GM23338 (cell line): ENCODE data around the gene RYR2. TPM values are rescaled to one million over a fixed set of nuclear protein-coding genes. Genes with fewer than 3 reads are reported as not detected.

Experiments
- ATAC-seq: fragments of 200-7000 bp; cut with Tn5 transposase; 3 replicates; pipeline ENCODE4 v1.9.1; 2020
- DNase-seq: peaks from one replicate; pipeline ENCODE4 v3.0.0-alpha.2; 2015; ENCODE audit warnings: low spot score
- H2AFZ ChIP-seq: fragments of 200-600 bp; sonication (generic); 2 replicates; pipeline ENCODE4 v1.8.0; 2016; ENCODE audit warnings: antibody characterized with exemption, mild to moderate bottlenecking, moderate library complexity
- H3F3A ChIP-seq: fragments of 200-600 bp; sonication (generic); replicated peaks from 2 replicates; pipeline ENCODE4 v1.8.0; 2017; ENCODE audit warnings: antibody characterized with exemption, mixed run types, low read depth
- H3K27ac ChIP-seq: fragments of 200-600 bp; sonication (generic); 2 replicates; pipeline ENCODE4 v1.6.1; 2016; ENCODE audit warnings: low read depth
- H3K27me3 ChIP-seq: fragments of 200-600 bp; sonication (generic); 2 replicates; pipeline ENCODE4 v1.8.0; 2016; ENCODE audit warnings: mild to moderate bottlenecking, mixed run types, moderate library complexity; ENCODE audit not compliant: insufficient read depth
- H3K36me3 ChIP-seq: fragments of 200-600 bp; sonication (generic); 2 replicates; pipeline ENCODE4 v1.8.0; 2016; ENCODE audit warnings: mild to moderate bottlenecking; ENCODE audit not compliant: insufficient read depth
- H3K4me1 ChIP-seq: fragments of 200-600 bp; sonication (generic); 2 replicates; pipeline ENCODE4 v1.8.0; 2016; ENCODE audit warnings: mild to moderate bottlenecking, moderate library complexity; ENCODE audit not compliant: insufficient read depth
- H3K4me2 ChIP-seq: fragments of 200-600 bp; sonication (generic); 2 replicates; pipeline ENCODE4 v1.7.1; 2017; ENCODE audit warnings: mixed run types
- H3K4me3 ChIP-seq: fragments of 200-600 bp; sonication (generic); 2 replicates; pipeline ENCODE4 v1.6.1; 2016; ENCODE audit warnings: mixed run types
- H3K79me2 ChIP-seq: fragments of 200-600 bp; sonication (generic); replicated peaks from 2 replicates; pipeline ENCODE4 v1.8.0; 2017; ENCODE audit warnings: mild to moderate bottlenecking; ENCODE audit not compliant: insufficient read depth
- H3K9me2 ChIP-seq: fragments of 200-600 bp; sonication (generic); 2 replicates; pipeline ENCODE4 v1.8.0; 2017; ENCODE audit not compliant: insufficient read depth
- H4K20me1 ChIP-seq: fragments of 200-600 bp; sonication (generic); replicated peaks from 2 replicates; pipeline ENCODE4 v1.8.0; 2017; ENCODE audit warnings: mild to moderate bottlenecking; ENCODE audit not compliant: insufficient read depth
- H3K27ac Mint-ChIP-seq: 2 replicates; pipeline ENCODE4 v1.8.0; 2020; ENCODE audit warnings: inconsistent platforms, mild to moderate bottlenecking, moderate library complexity, mixed read lengths
- H3K27me3 Mint-ChIP-seq: 3 replicates; pipeline ENCODE4 v1.8.0; 2022; ENCODE audit warnings: low read depth, mild to moderate bottlenecking, moderate library complexity, mixed read lengths, inconsistent platforms; ENCODE audit not compliant: insufficient read depth, poor library complexity
- H3K36me3 Mint-ChIP-seq: 3 replicates; pipeline ENCODE4 v1.8.0; 2021; ENCODE audit warnings: low read depth, mild to moderate bottlenecking, inconsistent platforms, moderate library complexity, mixed read lengths
- H3K4me1 Mint-ChIP-seq: 3 replicates; pipeline ENCODE4 v1.8.0; 2020; ENCODE audit warnings: mild to moderate bottlenecking, inconsistent platforms, mixed read lengths
- H3K4me3 Mint-ChIP-seq: 3 replicates; pipeline ENCODE4 v1.8.0; 2021; ENCODE audit warnings: moderate library complexity, mild to moderate bottlenecking, inconsistent platforms, mixed read lengths
- H3K9me3 Mint-ChIP-seq: 3 replicates; pipeline ENCODE4 v1.8.0; 2020; ENCODE audit warnings: moderate library complexity, mild to moderate bottlenecking, inconsistent platforms, mixed read lengths
- ETS1 ChIP-seq: IDR thresholded peaks from 2 replicates; pipeline ENCODE4 v1.6.1; 2016; ENCODE audit warnings: antibody characterized with exemption
- EZH2 ChIP-seq: fragments of 200-600 bp; sonication (generic); IDR thresholded peaks from one replicate; pipeline ENCODE4 v1.8.0; 2017; ENCODE audit warnings: antibody characterized with exemption, mild to moderate bottlenecking, low read depth; ENCODE audit not compliant: unreplicated experiment
- EZH2phosphoT487 ChIP-seq: fragments of 200-600 bp; sonication (generic); IDR thresholded peaks from one replicate; pipeline ENCODE4 v1.8.1; 2018; ENCODE audit warnings: antibody characterized with exemption; ENCODE audit not compliant: unreplicated experiment
- ZNF114 ChIP-seq: fragments of 250-450 bp; sonication (Bioruptor Pico); IDR thresholded peaks from 2 replicates; pipeline ENCODE4 v1.5.0; 2020; ENCODE audit warnings: mild to moderate bottlenecking, moderate library complexity
- polyA plus RNA-seq: library from polyadenylated mRNA; unstranded; fragments of >200 nt; fragmentation: Nextera tagmentation; extraction: Ambion mirVana; gene quantifications from 2 replicates; pipeline ENCODE4 v1.2.1, GENCODE V29; 2016
- total RNA-seq: library from RNA; depleted of rRNA; stranded (reverse); fragments of >200 nt; shearing (Covaris generic); gene quantifications from 2 replicates; pipeline ENCODE4 v1.2.3, GENCODE V29; 2014
- TF ChIP-seq, protein P1 (sequence below), 2 experiments: fragments of 200-600 bp in 1 of 2; sonication (generic) in 1 of 2; conservative IDR thresholded peaks; 2 replicates each; pipeline versions ENCODE4 v1.5.1 to v1.6.1; 2016 to 2017; ENCODE audit warnings: antibody characterized with exemption in 2 of 2, low read depth in 2 of 2, mild to moderate bottlenecking in 2 of 2, moderate library complexity in 1 of 2

Gene RYR2
- total and polyA plus RNA-seq, 2 experiments from 2014 or later = 8.9 to 10.0 TPM

- TF ChIP-seq, protein P1, sequence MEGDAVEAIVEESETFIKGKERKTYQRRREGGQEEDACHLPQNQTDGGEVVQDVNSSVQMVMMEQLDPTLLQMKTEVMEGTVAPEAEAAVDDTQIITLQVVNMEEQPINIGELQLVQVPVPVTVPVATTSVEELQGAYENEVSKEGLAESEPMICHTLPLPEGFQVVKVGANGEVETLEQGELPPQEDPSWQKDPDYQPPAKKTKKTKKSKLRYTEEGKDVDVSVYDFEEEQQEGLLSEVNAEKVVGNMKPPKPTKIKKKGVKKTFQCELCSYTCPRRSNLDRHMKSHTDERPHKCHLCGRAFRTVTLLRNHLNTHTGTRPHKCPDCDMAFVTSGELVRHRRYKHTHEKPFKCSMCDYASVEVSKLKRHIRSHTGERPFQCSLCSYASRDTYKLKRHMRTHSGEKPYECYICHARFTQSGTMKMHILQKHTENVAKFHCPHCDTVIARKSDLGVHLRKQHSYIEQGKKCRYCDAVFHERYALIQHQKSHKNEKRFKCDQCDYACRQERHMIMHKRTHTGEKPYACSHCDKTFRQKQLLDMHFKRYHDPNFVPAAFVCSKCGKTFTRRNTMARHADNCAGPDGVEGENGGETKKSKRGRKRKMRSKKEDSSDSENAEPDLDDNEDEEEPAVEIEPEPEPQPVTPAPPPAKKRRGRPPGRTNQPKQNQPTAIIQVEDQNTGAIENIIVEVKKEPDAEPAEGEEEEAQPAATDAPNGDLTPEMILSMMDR (conservative IDR thresholded peaks at IDR 0.05; ENCODE audit: low read depth in 2 of 2) = no peak
- no peak for ATAC-seq
- H3K9me2 ChIP-seq = peaks cover 4% of the 10 kb centered on the region; the same call in 1 of the 2 replicates
- H3K27me3 ChIP-seq = no peaks in the 10 kb centered on the region
- no peak overlapping the region for H2AFZ ChIP-seq
- H4K20me1 ChIP-seq = no peaks in the 10 kb centered on the region; the same call in 1 of the 2 replicates
- DNase-seq = no peak
- H3K4me3 Mint-ChIP-seq = no peak overlapping the region
- H3K27ac Mint-ChIP-seq = no peak overlapping the region
- H3K4me3 ChIP-seq = no peak overlapping the region
- no peaks in the 10 kb centered on the region for H3K4me1 Mint-ChIP-seq
- H3K79me2 ChIP-seq = peaks cover 16% of the 10 kb centered on the region
- no peaks in the 10 kb centered on the region for H3K4me1 ChIP-seq
- H3K27ac ChIP-seq = no peak overlapping the region
- H3K4me2 ChIP-seq = no peak overlapping the region
- H3K36me3 Mint-ChIP-seq = peaks cover 37% of the 10 kb centered on the region
- H3F3A ChIP-seq = no peaks in the 10 kb centered on the region
- peaks cover 4% of the 10 kb centered on the region for H3K27me3 Mint-ChIP-seq
- no peaks in the 10 kb centered on the region; the same call in none of the 2 replicates for H3K36me3 ChIP-seq
- peaks cover 33% of the 10 kb centered on the region for H3K9me3 Mint-ChIP-seq
These were observed 92.9 kb downstream of the RYR2 start for GRCh38 chr1:237134929-237135328.

GRCh38 chr1:237138551-237138950 lies 96.6 kb downstream of the RYR2 start:
- H4K20me1 ChIP-seq = peaks cover 4% of the 10 kb centered on the region; the same call in 1 of the 2 replicates
- H3K27ac Mint-ChIP-seq = no peak overlapping the region
- H3K4me3 ChIP-seq = no peak overlapping the region
- no peak for ATAC-seq
- H3K27ac ChIP-seq = no peak overlapping the region
- H3K9me2 ChIP-seq = no peaks in the 10 kb centered on the region; the same call in 1 of the 2 replicates
- peaks cover 10% of the 10 kb centered on the region for H3K4me1 Mint-ChIP-seq
- H3K4me3 Mint-ChIP-seq = no peak overlapping the region
- peaks cover 33% of the 10 kb centered on the region for H3K79me2 ChIP-seq
- H3K4me2 ChIP-seq = no peak overlapping the region
- H3K36me3 Mint-ChIP-seq = peaks cover 9% of the 10 kb centered on the region
- H3K36me3 ChIP-seq = no peaks in the 10 kb centered on the region
- TF ChIP-seq ZNF114 (CRISPR knock-in tag) (no peak), ETS1 (no peak), EZH2 (no peak), EZH2phosphoT487 (no peak)
- TF ChIP-seq, protein P1 (conservative IDR thresholded peaks at IDR 0.05; ENCODE audit: low read depth in 2 of 2) = no peak
- no peaks in the 10 kb centered on the region for H3K27me3 ChIP-seq
- peaks cover 4% of the 10 kb centered on the region; the same call in 1 of the 3 replicates for H3K9me3 Mint-ChIP-seq
- no peak overlapping the region for H2AFZ ChIP-seq
- peaks cover 4% of the 10 kb centered on the region for H3K27me3 Mint-ChIP-seq
- H3F3A ChIP-seq = no peaks in the 10 kb centered on the region
- no peaks in the 10 kb centered on the region for H3K4me1 ChIP-seq
- no peak for DNase-seq
